Spleen (tissue), 7 donors: ENCODE data around the gene TEX29.

Source experiments
- POLR2A ChIP-seq, 3 donors: fragments of 450-650 bp; IDR thresholded peaks; one replicate each; pipeline ENCODE4 v1.5.1; 2017; ENCODE audit warnings: antibody characterized with exemption in 3 of 3, mild to moderate bottlenecking in 1 of 3
- POLR2AphosphoS5 ChIP-seq, 3 donors: sonication (generic); formaldehyde crosslinking; IDR thresholded peaks; one replicate each; pipeline ENCODE4 v1.5.1; 2017; ENCODE audit warnings: antibody characterized with exemption in 3 of 3
- TF ChIP-seq, protein P1 (sequence below), 11 experiments: fragments of 200-600 bp in 7 of 11; fragments of 450-650 bp in 4 of 11; sonication (generic) in 4 of 11; IDR thresholded peaks in 8 of 11; conservative IDR thresholded peaks in 3 of 11; 1 replicate in 7 of 11; 2 replicates in 4 of 11; pipeline versions ENCODE4 v1.4.0 to v1.8.0; 2016 to 2021; ENCODE audit warnings: antibody characterized with exemption in 11 of 11, inconsistent platforms in 4 of 11, mild to moderate bottlenecking in 1 of 11
- donor health status: DM: no; HTN: no; CAD: no; lungs with moderate emphysema.
- donor health status: DM: no; HTN: no; CAD: no.
- donor health status: DM: no; HTN: no; CAD: no.

DNA sequence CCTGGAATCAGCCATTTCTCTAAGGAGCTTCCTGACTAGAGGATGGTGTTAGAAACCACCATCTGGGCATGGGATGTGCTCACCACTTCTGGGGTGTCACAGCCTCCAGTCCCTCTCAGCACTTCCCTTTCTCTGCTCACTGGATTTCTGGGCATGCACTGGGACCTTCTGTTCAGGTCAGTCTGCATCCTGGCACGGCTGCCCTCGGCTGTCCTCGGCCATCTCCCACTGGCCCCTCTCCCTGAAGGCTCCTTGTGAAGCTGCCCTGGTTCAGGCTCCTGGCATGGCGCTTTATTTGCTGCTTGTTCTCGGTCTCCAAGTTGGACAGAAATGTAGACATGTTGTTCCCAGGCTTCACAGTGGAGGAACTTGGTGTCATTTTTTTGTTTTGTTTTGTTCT, 60.0 kb downstream of the TEX29 start:
- TF ChIP-seq POLR2AphosphoS5 (IDR thresholded peaks at IDR 0.05) (no peak), POLR2A (IDR thresholded peaks at IDR 0.05) (no peak)
- TF ChIP-seq, protein P1, sequence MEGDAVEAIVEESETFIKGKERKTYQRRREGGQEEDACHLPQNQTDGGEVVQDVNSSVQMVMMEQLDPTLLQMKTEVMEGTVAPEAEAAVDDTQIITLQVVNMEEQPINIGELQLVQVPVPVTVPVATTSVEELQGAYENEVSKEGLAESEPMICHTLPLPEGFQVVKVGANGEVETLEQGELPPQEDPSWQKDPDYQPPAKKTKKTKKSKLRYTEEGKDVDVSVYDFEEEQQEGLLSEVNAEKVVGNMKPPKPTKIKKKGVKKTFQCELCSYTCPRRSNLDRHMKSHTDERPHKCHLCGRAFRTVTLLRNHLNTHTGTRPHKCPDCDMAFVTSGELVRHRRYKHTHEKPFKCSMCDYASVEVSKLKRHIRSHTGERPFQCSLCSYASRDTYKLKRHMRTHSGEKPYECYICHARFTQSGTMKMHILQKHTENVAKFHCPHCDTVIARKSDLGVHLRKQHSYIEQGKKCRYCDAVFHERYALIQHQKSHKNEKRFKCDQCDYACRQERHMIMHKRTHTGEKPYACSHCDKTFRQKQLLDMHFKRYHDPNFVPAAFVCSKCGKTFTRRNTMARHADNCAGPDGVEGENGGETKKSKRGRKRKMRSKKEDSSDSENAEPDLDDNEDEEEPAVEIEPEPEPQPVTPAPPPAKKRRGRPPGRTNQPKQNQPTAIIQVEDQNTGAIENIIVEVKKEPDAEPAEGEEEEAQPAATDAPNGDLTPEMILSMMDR (IDR thresholded peaks at IDR 0.05 in 8 of 11, conservative IDR thresholded peaks at IDR 0.05 in 3 of 11), result no peak
